ENCODE measurements around the gene CTSD.

GRCh38 chr11:1755344-1755691 is 8.4 kb downstream of the CTSD start:
- no peak for TF ChIP-seq TAF1 (IDR thresholded peaks at IDR 0.05; ENCODE audit: borderline replicate concordance, insufficient read depth, low read length)
- no peak for TF ChIP-seq REST (IDR thresholded peaks at IDR 0.05; ENCODE audit: insufficient read depth in 1 of 2, low read depth in 2 of 2, low read length in 2 of 2)

All from PFSK-1 (cell line).